ENCODE results near the gene ZNF662. TPM values are rescaled to one million over a fixed set of nuclear protein-coding genes. Genes with fewer than 3 reads are reported as not detected.

ZNF662 gene
- total RNA-seq, 2 experiments from 2014 or later: not detected

- Histone ChIP-seq H3K9me3 (ENCODE audit: low read length) (no peaks in the 10 kb centered on the region), H3K4me1 (ENCODE audit: insufficient read depth, low read length, poor library complexity, severe bottlenecking) (no peaks in the 10 kb centered on the region), H2AFZ (ENCODE audit: low read length) (no peak overlapping the region), H4K20me1 (ENCODE audit: insufficient read depth, low read length) (no peaks in the 10 kb centered on the region), H3K9me2 (ENCODE audit: insufficient read depth, low read length) (no peaks in the 10 kb centered on the region), H3K79me2 (ENCODE audit: insufficient read depth, low read depth, low read length) (no peaks in the 10 kb centered on the region), H3K4me3 (ENCODE audit: low read depth, low read length, poor library complexity, severe bottlenecking) (no peak overlapping the region), H3K27ac (ENCODE audit: low read depth, low read length, poor library complexity, severe bottlenecking) (no peak overlapping the region), H3K36me3 (ENCODE audit: insufficient read depth, low read length) (no peaks in the 10 kb centered on the region), H3K4me2 (ENCODE audit: low read length) (no peak overlapping the region)
- no TSS peak for BruUV-seq (replicated peaks)
- intact Hi-C loops (cut with micrococcal nuclease; ENCODE audit: unreplicated experiment): no loop called here
- POLR2A ChIA-PET: interaction anchor here (0.7 kb wide), 1 partner anchor 21 kb away, joined by 3 read pairs; no protein-coding TSS in a partner anchor
- CTCF ChIA-PET (ENCODE audit: unreplicated experiment): no interaction called here
- DNase-seq (ENCODE audit: low spot score): no peak
- TF ChIP-seq CTCF (conservative IDR thresholded peaks at IDR 0.05; ENCODE audit: low read length): no peak
- no peak for TF ChIP-seq EZH2phosphoT487 (IDR thresholded peaks at IDR 0.05; ENCODE audit: borderline replicate concordance, low read depth, low read length)
Observed at GRCh38 chr3:42895580-42895868, 10.4 kb upstream of the ZNF662 start.

DNA sequence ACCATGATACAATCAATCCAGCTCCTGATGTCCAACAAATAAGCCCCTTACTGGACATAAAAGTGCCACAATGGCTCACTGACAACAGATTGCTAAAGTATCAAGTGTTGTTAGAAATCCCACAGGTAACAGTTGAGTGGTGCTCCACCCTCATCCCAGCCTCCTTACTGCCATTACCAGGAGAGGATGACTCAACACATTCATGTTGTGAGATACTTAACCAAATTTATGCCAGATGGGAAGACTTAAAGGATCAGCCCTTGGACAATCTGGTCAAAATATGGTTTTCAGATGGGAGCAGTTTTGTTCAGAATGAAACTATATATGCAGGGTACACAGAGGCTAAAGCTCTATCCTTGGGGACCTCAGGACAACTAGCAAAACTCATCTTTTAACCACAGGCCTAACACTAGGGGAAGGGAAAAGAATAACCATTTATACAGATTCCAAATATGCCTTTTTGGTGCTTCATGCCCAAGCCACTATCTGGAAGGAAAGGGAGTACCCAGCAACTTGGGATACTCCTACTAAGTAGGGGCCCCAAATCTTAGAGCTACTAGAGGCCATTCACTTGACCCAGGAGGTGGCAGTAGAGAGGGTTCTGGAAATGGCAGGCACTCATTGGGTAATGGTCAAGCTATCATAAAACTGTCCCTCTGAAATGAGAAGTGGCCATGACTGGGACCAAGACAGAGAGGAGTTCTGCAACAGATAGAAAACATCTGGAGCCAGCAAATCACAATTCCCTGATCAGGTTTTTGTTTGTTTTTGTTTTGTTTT, 6.9 kb upstream of the ZNF662 start:
- Histone ChIP-seq H3K36me3 (ENCODE audit: insufficient read depth, low read length) (no peaks in the 10 kb centered on the region), H3K9me3 (ENCODE audit: low read length) (no peaks in the 10 kb centered on the region), H4K20me1 (ENCODE audit: insufficient read depth, low read length) (no peaks in the 10 kb centered on the region), H3K4me3 (ENCODE audit: low read depth, low read length, poor library complexity, severe bottlenecking) (no peak overlapping the region), H3K79me2 (ENCODE audit: insufficient read depth, low read depth, low read length) (no peaks in the 10 kb centered on the region), H3K4me2 (ENCODE audit: low read length) (no peak overlapping the region), H3K9me2 (ENCODE audit: insufficient read depth, low read length) (no peaks in the 10 kb centered on the region), H3K4me1 (ENCODE audit: insufficient read depth, low read length, poor library complexity, severe bottlenecking) (no peaks in the 10 kb centered on the region), H2AFZ (ENCODE audit: low read length) (no peak overlapping the region), H3K27ac (ENCODE audit: low read depth, low read length, poor library complexity, severe bottlenecking) (no peak overlapping the region)
- CTCF ChIA-PET (ENCODE audit: unreplicated experiment): no interaction called here
- TF ChIP-seq CTCF (conservative IDR thresholded peaks at IDR 0.05; ENCODE audit: low read length): peak; percentile 34; the same call in 1 of the 2 replicates
- no peak for TF ChIP-seq EZH2phosphoT487 (IDR thresholded peaks at IDR 0.05; ENCODE audit: borderline replicate concordance, low read depth, low read length)
- BruUV-seq (replicated peaks): no TSS peak
- intact Hi-C loops (cut with micrococcal nuclease; ENCODE audit: unreplicated experiment): no loop called here
- no peak for DNase-seq (ENCODE audit: low spot score)
- POLR2A ChIA-PET: interaction anchor here (0.7 to 1.4 kb wide), 3 partner anchors 19 to 48 kb away, joined by 3 to 4 read pairs (median 3); no protein-coding TSS in a partner anchor

Data from OCI-LY7 (cell line).